ENCODE results near the gene VKORC1L1. TPM values are rescaled to one million over a fixed set of nuclear protein-coding genes. Genes with fewer than 3 reads are reported as not detected.
"Not testable (repeated sequence)": the region's sequence is repeated elsewhere in the genome, so short reads cannot be mapped to it uniquely, and the experiment has no call there.

VKORC1L1 gene
- total RNA-seq, 1 donor from 2014 or later = 25.7 TPM

DNA sequence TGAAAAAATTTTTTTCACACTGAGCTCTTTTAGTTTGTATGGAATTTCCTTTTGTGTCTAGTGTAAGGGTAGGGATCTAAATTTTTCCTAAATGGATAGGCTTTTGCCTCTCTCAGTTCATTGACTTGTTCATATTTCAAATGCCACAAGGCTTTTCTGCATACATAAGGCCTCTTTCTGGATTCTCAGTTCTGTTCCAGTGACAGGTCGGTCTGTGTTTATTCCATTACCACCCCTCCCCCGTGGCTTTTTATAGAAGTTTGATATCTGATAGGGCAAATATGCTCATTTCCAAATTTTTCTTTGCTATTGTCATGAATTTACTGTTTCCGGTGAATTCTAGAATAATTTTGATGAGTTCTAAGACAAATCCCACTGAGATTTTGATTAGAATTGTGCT, 12.7 kb downstream of the VKORC1L1 start:
- not testable (repeated sequence) for DNase-seq

DNA sequence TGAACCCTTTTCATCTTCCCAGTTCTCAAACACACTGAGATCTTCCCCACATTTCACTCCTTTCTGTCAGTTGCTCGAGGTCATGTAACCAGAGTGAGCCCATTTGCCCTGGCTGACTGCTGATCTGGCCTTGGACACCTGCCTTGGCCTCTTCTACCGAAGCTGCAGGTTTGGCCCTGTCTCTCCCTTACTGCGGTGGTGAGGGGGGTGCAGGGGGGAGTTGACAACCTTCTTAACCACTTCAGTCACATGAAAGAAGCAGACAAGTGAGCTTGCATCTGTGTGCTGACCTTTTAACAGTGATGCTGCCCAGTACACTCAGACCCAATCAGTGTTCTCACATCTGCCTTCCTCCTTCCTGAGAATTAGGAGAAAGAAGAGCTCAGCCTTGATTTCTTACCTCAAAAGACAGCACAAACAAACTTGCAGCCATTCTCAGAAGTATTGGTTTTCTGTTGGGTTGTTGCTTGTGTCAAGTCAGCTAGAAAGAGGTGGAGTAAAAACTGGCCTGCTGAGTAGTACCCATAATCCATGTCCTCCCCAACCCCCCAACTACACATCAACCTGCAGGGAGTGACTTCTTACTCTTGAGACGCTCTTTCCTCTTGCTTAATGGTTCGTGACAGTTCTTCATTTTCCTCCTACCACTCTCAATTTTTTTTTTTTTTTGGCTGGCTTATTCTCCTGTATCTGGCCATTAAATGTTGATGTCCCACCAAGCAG, 15.7 kb downstream of the VKORC1L1 start:
- DNase-seq = not testable (repeated sequence)

DNA sequence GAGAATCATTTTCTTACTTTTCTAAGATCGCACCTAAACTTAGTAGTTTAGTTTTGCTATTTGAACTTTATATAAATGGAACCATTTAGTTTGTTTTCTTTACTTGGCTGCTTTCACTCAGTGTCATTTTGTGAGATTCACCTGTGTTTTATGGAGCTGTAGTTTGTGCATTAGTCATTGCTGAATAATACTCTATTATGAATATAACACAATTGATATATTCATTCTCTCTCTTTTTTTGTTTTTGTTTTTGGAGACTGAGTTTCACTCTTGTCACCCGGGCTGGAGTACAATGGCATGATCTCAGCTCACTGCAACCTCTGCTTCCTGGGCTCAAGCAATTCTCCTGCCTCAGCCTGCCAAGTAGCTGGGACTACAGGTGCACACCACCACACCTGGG, 16.8 kb downstream of the VKORC1L1 start:
- DNase-seq = not testable (repeated sequence)

DNA sequence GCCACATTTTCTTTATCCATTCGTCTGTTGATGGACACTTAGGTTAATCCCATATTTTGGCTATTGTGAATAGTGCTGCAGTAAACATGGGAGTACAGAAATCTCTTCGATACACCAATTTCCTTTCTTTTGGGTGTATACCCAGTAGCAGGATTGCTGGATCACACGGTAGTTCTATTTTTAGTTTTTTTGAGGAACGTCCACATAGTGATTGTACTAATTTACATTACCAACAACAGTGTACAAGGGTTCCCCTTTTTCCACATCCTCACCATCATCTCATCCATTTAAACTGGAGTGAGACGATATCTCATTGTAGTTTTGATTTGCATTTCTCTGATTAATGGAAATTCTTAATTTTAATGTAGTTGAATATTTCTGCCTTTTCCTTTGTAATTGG, 19.3 kb downstream of the VKORC1L1 start:
- DNase-seq = no peak

DNA sequence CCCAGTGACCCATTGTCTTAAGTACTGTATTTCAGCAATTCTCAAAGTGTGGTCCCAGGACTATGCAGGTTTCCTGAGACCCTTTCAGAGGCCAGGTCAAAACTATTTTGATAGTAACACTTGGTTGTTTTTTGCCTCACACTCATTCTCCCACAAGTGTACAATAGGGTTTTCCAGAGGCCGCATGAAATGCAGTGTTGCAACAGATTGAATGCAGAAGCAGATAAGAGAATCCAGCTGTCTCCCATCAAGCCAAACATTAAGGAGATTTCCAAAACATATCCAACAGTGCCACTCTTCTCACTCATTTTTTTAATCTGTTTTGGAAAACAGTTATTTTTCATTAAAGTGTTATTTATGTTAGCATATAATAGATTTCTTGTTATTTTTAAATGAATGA, 20.0 kb downstream of the VKORC1L1 start:
- DNase-seq = no peak

DNA sequence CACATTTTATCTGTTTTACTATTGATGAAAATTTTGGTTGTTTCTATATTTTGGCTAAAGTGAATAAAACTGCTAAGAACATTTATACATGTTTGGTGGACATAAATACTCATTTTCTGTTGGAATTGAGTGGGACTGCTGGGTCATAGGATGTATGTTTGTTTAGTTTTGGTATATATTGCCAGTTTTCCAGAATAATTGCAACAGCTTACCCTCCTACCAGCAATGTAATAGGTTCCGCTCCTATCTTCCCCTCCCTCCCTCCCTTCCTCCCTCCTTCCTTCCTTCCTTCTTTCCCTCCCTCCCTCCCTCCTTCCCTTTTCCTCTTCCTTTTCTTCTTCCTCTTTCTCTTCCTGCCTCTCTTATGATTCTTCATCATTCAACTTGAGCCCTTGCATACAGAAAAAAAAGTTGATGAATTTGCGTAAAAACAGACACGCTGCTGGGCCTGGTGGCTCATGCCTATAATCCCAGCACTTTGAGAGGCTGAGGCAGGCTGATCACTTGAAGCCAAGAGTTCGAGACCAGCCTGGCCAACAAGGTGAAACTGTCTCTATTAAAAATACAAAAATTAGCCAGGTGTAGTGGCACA, 23.5 kb downstream of the VKORC1L1 start:
- DNase-seq = no peak

DNA sequence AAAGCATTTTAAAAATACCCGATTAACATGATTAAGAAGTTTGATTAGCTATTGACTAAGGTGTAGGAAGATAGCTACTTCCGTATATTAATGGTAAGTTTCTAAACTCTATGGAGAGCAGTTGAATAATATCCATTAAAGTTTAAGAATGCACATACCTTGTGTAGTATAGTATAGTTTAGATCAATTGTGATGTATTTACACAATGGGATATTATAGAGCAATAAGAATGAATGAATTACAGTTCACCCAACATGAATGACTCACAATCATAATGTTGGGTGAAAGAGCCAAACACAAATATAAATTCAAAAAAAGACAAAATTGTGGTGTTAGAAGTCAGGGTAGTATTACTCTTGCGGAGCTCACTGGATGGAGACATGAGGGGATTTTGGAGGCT, 24.4 kb downstream of the VKORC1L1 start:
- not testable (repeated sequence) for DNase-seq

DNA sequence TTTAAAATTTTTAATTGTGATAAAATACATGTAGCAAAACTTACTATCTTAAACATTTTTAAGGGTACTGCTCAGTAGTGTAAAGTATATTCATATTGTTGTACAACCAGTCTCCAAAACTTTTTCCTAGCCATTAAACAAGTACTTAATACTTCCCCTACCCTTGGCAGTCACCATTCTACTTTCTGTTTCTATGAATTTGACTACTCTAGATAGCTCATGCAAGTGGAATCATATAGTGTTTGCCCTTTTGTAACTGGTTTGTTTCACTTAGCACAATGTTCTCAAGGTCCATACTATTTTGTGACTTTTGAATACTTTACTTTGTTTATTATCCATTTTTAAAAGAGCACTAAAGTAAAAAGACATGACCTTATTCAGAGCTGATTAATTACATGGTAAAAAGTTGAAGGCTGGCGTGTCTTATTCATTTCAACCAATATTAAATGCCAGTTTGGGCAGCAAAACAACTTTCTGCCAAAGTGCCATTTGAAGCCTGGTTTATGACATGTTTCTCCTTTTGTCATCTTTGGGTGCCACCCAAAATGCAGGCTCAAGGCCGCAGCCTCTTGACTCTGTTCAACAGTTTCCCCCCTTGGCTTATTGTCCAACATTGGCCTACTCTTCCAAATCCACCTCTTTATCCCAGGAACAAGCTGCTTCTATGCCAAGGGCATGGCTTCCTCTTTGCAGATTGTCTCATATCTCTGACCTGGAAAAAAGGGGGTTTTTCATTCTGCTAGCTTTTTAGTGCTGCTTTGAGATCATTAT, 26.0 kb downstream of the VKORC1L1 start:
- not testable (repeated sequence) for DNase-seq

DNA sequence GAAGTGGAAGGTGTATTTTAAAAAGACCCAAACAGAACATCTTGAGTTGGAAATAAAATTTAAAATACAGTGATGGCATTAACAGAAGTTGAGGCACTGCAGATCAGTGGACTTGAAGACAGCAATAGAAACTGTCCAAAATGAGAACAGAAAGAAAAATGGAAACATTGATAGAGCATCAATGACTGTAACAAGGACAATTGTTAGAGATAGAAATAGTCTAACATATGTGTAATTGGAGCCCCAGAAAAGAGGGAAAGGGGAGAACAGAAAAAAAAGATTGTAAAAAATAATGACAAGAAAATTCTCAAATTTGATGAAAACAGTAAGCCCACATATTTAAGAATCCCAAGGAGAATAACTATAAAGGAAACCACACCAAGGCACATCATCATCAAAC, 29.4 kb downstream of the VKORC1L1 start:
- no peak for DNase-seq

DNA sequence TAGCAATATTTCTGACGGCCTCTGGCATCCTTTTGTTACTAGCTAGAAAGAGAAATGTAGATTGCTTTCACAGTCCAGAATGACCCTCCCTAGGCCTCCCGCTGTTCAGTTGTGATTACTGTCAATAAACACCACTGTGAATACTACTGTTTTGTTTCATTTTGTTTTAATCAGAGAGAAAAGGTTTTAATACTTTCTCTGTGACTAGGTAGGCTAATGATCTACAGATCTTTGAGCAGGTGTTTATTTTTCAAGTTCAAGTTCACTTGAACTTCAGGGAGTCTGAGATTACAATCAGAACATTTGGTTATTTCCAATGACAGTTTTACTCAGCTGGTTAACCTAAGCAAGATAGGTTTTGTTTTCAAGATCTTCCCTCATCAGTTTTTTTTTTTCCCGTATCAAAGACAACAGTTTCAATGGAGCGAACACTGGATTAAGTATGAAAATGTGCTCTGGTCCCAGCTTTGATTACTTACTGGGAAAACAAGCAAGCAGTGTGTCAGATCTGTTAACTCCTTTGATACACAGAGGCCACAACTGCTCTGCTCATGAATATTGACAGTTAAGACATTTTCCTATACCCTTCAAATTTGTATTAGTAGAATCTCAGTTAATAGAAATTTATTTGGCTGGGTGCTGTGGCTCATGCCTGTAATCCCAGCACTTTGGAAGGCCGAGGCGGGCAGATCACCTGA, 34.8 kb downstream of the VKORC1L1 start:
- no peak for DNase-seq

DNA sequence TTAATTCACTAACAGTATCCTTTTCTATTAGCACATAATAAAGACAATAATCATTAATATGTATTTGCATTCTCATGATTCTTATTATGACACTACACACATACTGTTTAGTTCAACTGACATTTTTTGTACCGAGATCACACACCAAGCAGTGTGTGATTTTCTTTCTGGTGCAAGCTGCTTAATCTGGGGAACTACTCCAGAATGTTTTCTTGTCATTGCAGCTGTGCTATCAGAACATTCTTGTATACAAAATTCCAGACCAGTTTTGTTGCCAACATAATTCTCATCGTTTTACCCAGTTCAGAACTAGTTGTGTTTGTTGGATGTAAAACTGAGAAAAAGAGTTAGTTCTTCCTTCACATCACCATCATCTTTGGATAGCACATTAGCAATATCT, 37.4 kb downstream of the VKORC1L1 start:
- no peak for DNase-seq

DNA sequence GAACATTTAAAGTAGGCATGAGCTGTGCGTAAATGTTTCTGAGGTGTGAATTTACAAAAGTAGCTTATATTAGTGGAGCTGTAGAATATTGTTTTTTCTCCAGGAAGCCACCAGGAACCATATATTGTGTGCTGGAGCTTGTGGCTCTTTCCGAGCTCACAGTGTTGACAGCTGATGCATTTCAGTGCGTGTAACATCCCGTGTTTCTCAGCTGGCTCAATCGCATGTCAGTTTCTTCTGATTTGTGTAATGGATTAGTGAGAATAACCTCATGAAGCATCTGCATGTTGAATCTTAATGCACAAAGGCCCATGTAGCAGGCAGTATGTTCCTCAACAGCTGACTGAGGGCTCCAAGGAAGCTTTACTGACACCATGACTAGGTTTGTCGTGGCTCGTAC, 39.4 kb downstream of the VKORC1L1 start:
- DNase-seq = no peak

DNA sequence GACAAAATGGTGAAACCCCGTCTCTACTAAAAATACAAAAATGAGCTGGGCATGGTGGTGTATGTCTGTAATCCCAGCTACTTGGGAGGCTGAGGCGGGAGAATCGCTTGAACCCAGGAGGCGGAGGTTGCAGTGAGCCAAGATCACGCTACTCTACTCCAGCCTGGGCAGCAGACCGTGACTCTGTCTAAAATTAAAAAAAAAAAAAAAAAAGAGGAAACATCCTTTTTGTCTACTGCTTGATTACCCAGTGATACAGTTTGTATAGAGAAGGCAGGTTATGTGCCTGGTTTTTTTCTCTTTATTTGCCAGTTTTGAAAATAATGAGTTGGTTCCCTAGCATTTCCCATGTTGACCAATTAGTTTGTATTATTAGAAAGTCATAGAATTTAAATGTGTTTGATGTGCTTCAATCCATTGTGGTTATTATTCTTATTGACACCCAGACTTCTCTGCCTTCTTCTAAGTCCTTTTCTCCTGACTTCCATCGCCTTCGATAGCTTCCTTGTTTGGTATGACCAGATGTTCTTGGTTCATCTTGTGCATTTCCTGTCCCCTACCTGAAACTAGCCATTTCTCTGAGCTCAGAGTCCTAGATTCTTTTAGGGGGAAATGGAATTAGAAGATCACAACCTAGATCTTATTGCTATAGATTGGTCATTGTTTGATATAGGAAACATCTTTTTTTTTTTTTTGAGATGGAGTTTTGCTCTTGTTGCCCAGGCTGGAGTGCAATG, 43.2 kb downstream of the VKORC1L1 start:
- DNase-seq = no peak

DNA sequence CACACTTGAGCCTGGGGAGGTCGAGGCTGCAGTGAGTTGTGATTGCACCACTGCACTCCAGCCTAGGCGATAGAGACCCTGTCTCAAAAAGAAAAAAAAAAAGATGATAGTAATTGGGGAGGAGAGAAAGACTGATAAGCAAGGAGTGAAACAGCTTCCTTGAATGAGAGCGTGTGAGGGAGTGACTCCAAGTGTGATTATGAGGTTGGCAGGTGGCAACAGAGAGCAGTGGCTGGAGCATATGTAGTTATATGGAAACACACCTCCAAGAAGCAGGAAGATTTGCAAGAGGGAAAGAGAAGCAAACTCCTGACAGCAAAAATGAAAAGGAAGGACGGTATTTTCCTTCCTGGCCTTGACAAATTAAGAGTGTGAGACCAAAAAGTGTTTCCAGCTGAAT, 50.4 kb downstream of the VKORC1L1 start:
- no peak for DNase-seq

DNA sequence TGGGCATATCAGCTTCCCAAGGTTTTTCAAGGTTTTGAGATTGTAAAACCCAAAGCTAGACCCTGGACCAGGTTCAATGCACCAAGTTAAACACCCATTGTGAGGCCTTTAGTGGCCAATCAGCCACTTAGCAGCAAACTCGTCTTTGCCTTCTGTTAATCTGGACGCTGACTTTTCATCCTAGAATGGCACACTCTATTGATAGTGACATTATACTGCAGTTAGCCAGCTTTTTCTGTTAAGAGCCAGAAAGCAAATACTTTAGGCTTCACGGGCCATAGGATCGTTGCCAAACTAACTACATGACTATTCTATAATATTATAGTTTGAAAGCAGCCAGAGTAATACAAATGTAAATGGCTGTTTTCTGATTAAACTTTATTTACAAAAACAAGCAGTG, 51.3 kb downstream of the VKORC1L1 start:
- no peak for DNase-seq

DNA sequence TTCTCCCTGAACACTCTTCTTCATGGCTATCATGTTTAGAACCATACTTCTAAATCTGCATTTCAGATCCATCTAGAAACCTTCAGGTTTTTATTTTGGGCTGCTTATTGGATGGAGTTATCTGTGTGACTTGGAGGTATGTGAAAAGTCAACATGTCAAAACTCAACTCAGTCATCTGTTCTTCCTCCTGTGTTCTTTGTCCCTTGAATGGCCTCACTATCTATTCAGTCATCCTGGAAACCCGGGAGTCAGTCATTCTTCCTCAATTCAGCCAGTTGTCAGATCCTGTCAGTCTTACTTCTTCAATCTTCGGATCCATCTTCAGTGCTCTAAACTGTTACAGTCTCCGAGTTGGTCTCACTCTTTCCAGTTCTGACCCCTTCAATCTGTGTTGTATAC, 52.2 kb downstream of the VKORC1L1 start:
- no peak for DNase-seq

DNA sequence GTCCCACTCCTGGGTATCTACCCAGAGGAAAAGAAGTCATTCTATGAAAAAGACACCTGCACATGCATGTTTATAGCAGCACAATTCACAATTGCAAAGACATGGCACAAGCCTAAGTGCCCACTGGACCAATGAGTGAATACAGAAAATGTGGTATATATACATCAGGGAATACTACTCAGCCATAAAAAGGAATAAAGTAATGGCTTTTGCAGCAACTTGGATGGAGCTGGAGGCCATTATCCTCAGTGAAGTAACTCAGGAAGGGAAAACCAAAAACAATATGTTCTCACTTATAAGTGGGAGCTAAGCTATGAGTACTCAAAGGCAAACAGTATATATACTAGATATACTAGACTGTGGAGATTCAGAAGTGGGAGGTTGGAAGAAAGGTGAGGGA, 53.7 kb downstream of the VKORC1L1 start:
- DNase-seq = no peak

DNA sequence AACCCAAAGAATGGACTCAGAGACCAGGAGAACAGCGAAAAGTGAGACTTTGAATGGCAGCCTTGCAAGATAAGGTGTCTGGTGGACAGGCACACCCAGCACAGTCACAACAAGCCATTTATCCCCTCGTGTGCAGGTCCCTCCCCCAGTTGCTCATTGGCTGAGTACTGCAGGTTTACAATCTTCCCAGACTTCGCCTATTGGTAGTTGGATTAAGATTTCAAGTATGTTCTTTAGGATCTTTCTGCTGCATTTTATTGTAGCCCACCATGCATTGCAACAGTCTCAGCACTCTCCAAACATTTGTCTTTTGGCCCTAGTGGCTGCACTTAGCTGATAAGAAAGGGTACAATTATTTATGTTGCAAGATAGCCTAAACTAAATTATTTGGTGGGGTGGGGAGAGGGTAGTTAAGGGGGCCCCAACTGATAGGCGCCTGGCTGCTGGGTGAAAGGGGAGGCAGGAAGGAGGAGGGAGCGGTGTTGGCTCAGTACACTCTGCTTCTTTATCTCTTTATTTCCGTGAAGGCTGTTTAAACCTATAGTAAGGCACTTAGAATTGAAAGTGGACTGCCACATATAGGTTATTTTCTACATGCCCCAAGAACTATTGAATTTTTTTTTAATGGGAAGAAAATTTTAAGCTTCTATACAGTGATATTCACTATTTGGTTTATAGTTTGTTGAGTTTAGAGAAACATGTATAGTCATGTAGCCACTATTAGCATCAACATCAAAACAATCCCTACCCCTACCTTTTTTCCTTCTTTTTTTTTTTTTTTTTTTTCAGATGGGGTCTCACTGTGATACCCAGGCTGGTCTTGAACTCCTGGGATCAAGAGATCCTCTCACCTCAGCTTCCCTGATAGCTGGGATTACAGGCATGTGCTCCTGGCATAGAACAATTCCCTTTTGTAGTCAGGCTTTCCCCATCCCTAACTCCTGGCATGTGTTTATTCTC, 54.9 kb downstream of the VKORC1L1 start:
- no peak for DNase-seq

DNA sequence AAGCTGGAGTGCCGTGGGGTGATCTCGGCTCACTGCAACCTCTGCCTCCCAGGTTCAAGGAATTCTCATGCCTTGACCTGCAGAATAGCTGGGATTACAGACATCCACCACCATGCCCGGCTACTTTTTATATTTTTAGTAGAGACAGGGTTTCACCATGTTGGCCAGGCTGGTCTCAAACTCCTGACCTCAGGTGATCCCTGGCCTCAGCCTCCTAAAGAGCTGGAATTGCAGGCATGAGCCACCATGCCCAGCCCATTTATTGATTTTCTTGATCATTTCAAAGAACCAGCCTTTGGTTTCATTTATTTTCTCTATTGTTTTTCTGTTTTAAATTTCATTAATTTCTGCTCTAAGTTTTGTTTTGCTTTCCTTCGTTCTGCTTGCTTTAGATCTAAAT, 58.8 kb downstream of the VKORC1L1 start:
- no peak for DNase-seq

DNA sequence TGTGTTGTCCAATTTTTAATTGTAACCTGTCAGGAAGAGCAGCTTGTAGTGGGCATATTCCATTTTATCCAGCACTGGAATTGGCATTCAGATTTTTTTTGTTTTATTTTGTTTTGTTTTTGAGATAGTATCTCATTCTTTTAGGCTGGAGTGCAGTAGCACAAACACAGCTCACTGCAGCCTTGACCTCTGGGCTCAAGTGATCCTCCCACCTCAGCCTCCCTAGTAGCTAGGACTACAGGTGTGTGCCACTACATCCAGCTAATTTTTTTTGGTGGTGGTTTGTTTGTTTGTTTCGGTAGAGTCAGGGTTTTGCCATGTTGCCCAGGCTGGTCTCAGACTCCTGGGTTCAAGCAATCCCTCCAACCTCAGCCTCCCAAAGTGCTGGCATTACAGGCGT, 64.4 kb downstream of the VKORC1L1 start:
- no peak for DNase-seq

DNA sequence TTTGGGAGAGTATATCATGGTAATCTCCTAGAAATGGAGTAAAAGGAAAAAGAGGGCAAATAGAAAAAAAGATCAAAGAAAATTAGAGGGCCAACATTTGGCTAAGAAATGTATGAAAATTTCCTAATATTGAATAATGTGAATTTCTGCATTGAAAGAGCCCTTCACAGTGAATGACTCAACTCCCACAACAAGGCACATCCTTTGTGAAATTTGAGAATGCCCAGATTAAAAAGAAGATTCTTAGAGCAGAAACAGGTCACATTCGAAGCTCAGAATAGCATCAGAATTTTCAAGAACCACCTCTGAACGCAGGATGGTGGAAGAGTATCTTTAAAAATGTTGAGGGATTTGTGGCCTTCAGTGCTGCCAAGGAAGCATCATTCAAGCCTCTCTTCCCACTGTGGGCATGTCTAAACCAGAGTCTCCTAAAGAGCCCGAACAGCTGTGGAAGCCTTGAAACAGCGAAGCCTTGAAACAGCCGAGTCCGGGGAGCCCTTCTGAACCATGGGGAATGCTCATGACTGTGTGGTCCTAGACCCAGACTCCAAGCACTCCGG, 65.5 kb downstream of the VKORC1L1 start:
- DNase-seq = no peak

All from tongue (tissue), 2 donors.